Ascending aorta (tissue), 2 donors: Measurements from ENCODE around the gene HECW1. TPM values are rescaled to one million over a fixed set of nuclear protein-coding genes. Genes with fewer than 3 reads are reported as not detected.

ENCODE experiments used
- DNase-seq, 2 donors: peaks; one replicate each; pipeline ENCODE4 v3.0.0-alpha.2; 2019; ENCODE audit warnings: low spot score in 2 of 2
- H3K27ac ChIP-seq, 2 donors: fragments of 200-600 bp; sonication (generic); one replicate each; pipeline ENCODE4 v1.5.1; 2016 to 2017; ENCODE audit warnings: mild to moderate bottlenecking in 1 of 2
- H3K27me3 ChIP-seq: fragments of 200-600 bp; sonication (generic); one replicate; pipeline ENCODE4 v1.5.1; 2017
- H3K36me3 ChIP-seq, 2 donors: fragments of 200-600 bp; sonication (generic); one replicate each; pipeline ENCODE4 v1.5.1; 2016
- H3K4me1 ChIP-seq, 2 donors: fragments of 200-600 bp; sonication (generic); one replicate each; pipeline ENCODE4 v1.5.1; 2016 to 2017; ENCODE audit warnings: mild to moderate bottlenecking in 1 of 2
- H3K4me3 ChIP-seq, 2 donors: fragments of 200-600 bp; sonication (generic); one replicate each; pipeline ENCODE4 v1.5.1; 2016 to 2017; ENCODE audit warnings: mild to moderate bottlenecking in 1 of 2
- H3K9me3 ChIP-seq, 2 donors: fragments of 200-600 bp; sonication (generic); one replicate each; pipeline ENCODE4 v1.5.1; 2016
- CTCF ChIP-seq, 3 experiments: fragments of 200-600 bp in 2 of 3; fragments of 450-650 bp in 1 of 3; sonication (generic) in 2 of 3; IDR thresholded peaks; one replicate each; pipeline ENCODE4 v1.5.1; 2016 to 2019; ENCODE audit warnings: antibody characterized with exemption in 3 of 3, mild to moderate bottlenecking in 1 of 3, moderate library complexity in 1 of 3
- intact Hi-C: fragments of 100-400 bp; cut with DNase I; formaldehyde crosslinking; loops from one replicate; pipeline ENCODE4 v1.15.1; 2023
- total RNA-seq: library from RNA; depleted of rRNA; stranded (reverse); fragments of >200 nt; gene quantifications from one replicate; pipeline ENCODE4 v1.1.0, GENCODE V29; 2016

HECW1 gene
- total RNA-seq, 1 donor from 2014 or later = not detected

GRCh38 chr7:43394441-43395130 lies 282.1 kb downstream of the HECW1 start:
- intact Hi-C loops = no loop called here
- Histone ChIP-seq H3K36me3 (no peaks in the 10 kb centered on the region), H3K27ac (no peak overlapping the region), H3K9me3 (no peaks in the 10 kb centered on the region), H3K4me3 (no peak overlapping the region), H3K4me1 (no peaks in the 10 kb centered on the region), H3K27me3 (no peaks in the 10 kb centered on the region)
- no peak for TF ChIP-seq CTCF (IDR thresholded peaks at IDR 0.05)
- DNase-seq = no peak

- intact Hi-C loops = no loop called here
- TF ChIP-seq CTCF (IDR thresholded peaks at IDR 0.05) = no peak
These were observed 282.9 kb downstream of the HECW1 start for GRCh38 chr7:43395351-43395750.

GRCh38 chr7:43396187-43396740 lies 283.8 kb downstream of the HECW1 start:
- no peak overlapping the region for H3K4me3 ChIP-seq
- no peaks in the 10 kb centered on the region for H3K36me3 ChIP-seq
- TF ChIP-seq CTCF (IDR thresholded peaks at IDR 0.05) = no peak
- H3K4me1 ChIP-seq = no peaks in the 10 kb centered on the region
- no peaks in the 10 kb centered on the region for H3K27me3 ChIP-seq
- H3K9me3 ChIP-seq = no peaks in the 10 kb centered on the region
- H3K27ac ChIP-seq = no peak overlapping the region
- no peak for DNase-seq
- intact Hi-C loops = no loop called here

More at GRCh38 chr7:43395351-43395750, 282.9 kb downstream of the HECW1 start:
- no peaks in the 10 kb centered on the region for H3K9me3 ChIP-seq
- no peaks in the 10 kb centered on the region for H3K4me1 ChIP-seq
- H3K27ac ChIP-seq = no peak overlapping the region
- no peaks in the 10 kb centered on the region for H3K36me3 ChIP-seq
- H3K27me3 ChIP-seq = no peaks in the 10 kb centered on the region
- DNase-seq = no peak
- no peak overlapping the region for H3K4me3 ChIP-seq

GRCh38 chr7:43398831-43399230 lies 286.4 kb downstream of the HECW1 start:
- intact Hi-C loops = no loop called here
- no peak overlapping the region for H3K27ac ChIP-seq
- H3K4me1 ChIP-seq = no peaks in the 10 kb centered on the region
- H3K4me3 ChIP-seq = no peak overlapping the region
- no peaks in the 10 kb centered on the region for H3K9me3 ChIP-seq
- DNase-seq = no peak
- no peak for TF ChIP-seq CTCF (IDR thresholded peaks at IDR 0.05)
- no peaks in the 10 kb centered on the region for H3K36me3 ChIP-seq
- no peaks in the 10 kb centered on the region for H3K27me3 ChIP-seq

- H3K27ac ChIP-seq = no peak overlapping the region
- H3K4me3 ChIP-seq = no peak overlapping the region
- intact Hi-C loops = no loop called here
- no peaks in the 10 kb centered on the region for H3K36me3 ChIP-seq
- TF ChIP-seq CTCF (IDR thresholded peaks at IDR 0.05) = no peak
- H3K27me3 ChIP-seq = no peaks in the 10 kb centered on the region
- H3K4me1 ChIP-seq = no peaks in the 10 kb centered on the region
- no peaks in the 10 kb centered on the region for H3K9me3 ChIP-seq
- no peak for DNase-seq
These were observed 293.5 kb downstream of the HECW1 start for GRCh38 chr7:43405948-43406347.
